HT1080 (cell line): ENCODE measurements around the gene SLC22A3. TPM values are rescaled to one million over a fixed set of nuclear protein-coding genes. Genes with fewer than 3 reads are reported as not detected.
"Not testable (repeated sequence)": the region's sequence is repeated elsewhere in the genome, so short reads cannot be mapped to it uniquely, and the experiment has no call there.

ENCODE experiments used
- DNase-seq: peaks from one replicate; pipeline ENCODE4 v3.0.0-alpha.2; 2015; ENCODE audit warnings: low read depth
- polyA plus RNA-seq, 2 experiments: library from polyadenylated mRNA; depleted of rRNA; stranded (reverse); fragments of >200 nt; gene quantifications; 2 replicates each; pipeline ENCODE4 v1.2.3, GENCODE V29; 2015
- total RNA-seq: library from RNA; depleted of rRNA; stranded (reverse); fragments of >200 nt; shearing (Covaris generic); gene quantifications from 2 replicates; pipeline ENCODE4 v1.2.3, GENCODE V29; 2014; rRNA removed

SLC22A3 gene
- total RNA-seq, result not detected in 2 replicates
- not detected in 2 replicates for polyA plus RNA-seq (2015; cell fraction: cytosol; rRNA removed)
- not detected in 2 replicates for polyA plus RNA-seq (2015; cell fraction: nucleus; rRNA removed)

- no peak for DNase-seq
Observed at GRCh38 chr6:160348223-160349019, at the start of gene SLC22A3. Gene SLC22A3, plus strand, starts transcription at chr6:160348378. Its CDS starts 42 bp downstream, at chr6:160348420.

- DNase-seq, result no peak
Observed at GRCh38 chr6:160299559-160299958, 48.6 kb upstream of the SLC22A3 start.

GRCh38 chr6:160300076-160300695 lies 48.0 kb upstream of the SLC22A3 start:
- no peak for DNase-seq

GRCh38 chr6:160301339-160301738 lies 46.8 kb upstream of the SLC22A3 start:
- no peak for DNase-seq

- not testable (repeated sequence) for DNase-seq
Observed at GRCh38 chr6:160302431-160303082, 45.6 kb upstream of the SLC22A3 start.

- DNase-seq, result no peak
Observed at GRCh38 chr6:160303806-160304205, 44.4 kb upstream of the SLC22A3 start.

- no peak for DNase-seq
Observed at GRCh38 chr6:160305926-160306713, 42.1 kb upstream of the SLC22A3 start.

GRCh38 chr6:160309718-160310117 lies 38.5 kb upstream of the SLC22A3 start:
- DNase-seq, result no peak

GRCh38 chr6:160312900-160313299 lies 35.3 kb upstream of the SLC22A3 start:
- no peak for DNase-seq

GRCh38 chr6:160315310-160315709 lies 32.9 kb upstream of the SLC22A3 start:
- peak; percentile 10 for DNase-seq

- DNase-seq, result no peak
Observed at GRCh38 chr6:160316261-160316660, 31.9 kb upstream of the SLC22A3 start.

GRCh38 chr6:160319246-160319645 lies 28.9 kb upstream of the SLC22A3 start:
- DNase-seq, result no peak

GRCh38 chr6:160321729-160322505 lies 26.3 kb upstream of the SLC22A3 start:
- no peak for DNase-seq

- DNase-seq, result no peak
Observed at GRCh38 chr6:160327981-160328380, 20.2 kb upstream of the SLC22A3 start.

GRCh38 chr6:160328447-160328846 lies 19.7 kb upstream of the SLC22A3 start:
- no peak for DNase-seq

- DNase-seq, result no peak
Observed at GRCh38 chr6:160329188-160329587, 19.0 kb upstream of the SLC22A3 start.

GRCh38 chr6:160330619-160331018 lies 17.6 kb upstream of the SLC22A3 start:
- DNase-seq, result no peak

- DNase-seq, result no peak
Observed at GRCh38 chr6:160331204-160331603, 17.0 kb upstream of the SLC22A3 start.

GRCh38 chr6:160331753-160332152 lies 16.4 kb upstream of the SLC22A3 start:
- DNase-seq, result no peak

- DNase-seq, result no peak
Observed at GRCh38 chr6:160333101-160333500, 15.1 kb upstream of the SLC22A3 start.
